Measurements from ENCODE around the gene OXSM. TPM values are rescaled to one million over a fixed set of nuclear protein-coding genes. Genes with fewer than 3 reads are reported as not detected.

The OXSM gene
- total RNA-seq, 4 donors from 2014 or later: 5.8 to 9.7 (median 7.3) TPM

DNA sequence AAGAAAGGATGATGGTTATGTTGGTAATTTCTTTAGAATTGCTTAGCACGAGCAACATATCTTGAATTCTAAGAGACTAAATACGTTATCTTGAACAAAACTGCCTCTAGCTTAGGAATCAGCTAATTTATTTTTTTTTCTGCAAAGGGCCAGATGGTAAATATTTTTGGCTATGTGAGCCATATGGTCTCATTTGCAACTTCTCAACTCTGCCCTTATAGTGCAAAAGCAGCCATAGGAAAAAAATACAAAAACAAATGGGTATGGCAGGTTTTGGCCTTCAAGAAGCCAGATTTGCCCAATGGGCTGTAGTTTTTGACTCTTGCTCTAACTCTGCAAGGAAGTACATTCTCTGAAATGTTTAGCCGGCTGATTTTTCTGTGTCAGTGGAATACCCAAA lies 11.9 kb downstream of the OXSM start:
- no peak for DNase-seq (ENCODE audit: low spot score in 2 of 2)
- Histone ChIP-seq H3K4me3 (no peak overlapping the region), H3K4me1 (no peaks in the 10 kb centered on the region), H3K9me3 (no peaks in the 10 kb centered on the region), H3K27ac (no peak overlapping the region), H3K27me3 (no peaks in the 10 kb centered on the region), H3K36me3 (no peaks in the 10 kb centered on the region)
- WGBS: 83% methylated on average over 3 of the region's 3 CpGs
- no peak for TF ChIP-seq CTCF (IDR thresholded peaks at IDR 0.05)
- no peak for TF ChIP-seq POLR2A (IDR thresholded peaks at IDR 0.05)
- TF ChIP-seq POLR2AphosphoS5 (IDR thresholded peaks at IDR 0.05): no peak
- TF ChIP-seq EP300 (IDR thresholded peaks at IDR 0.05): no peak

GRCh38 chr3:25803833-25804232 lies 13.9 kb downstream of the OXSM start:
- no peak for TF ChIP-seq CTCF (IDR thresholded peaks at IDR 0.05)
- Histone ChIP-seq H3K4me1 (no peaks in the 10 kb centered on the region), H3K27ac (no peak overlapping the region), H3K4me3 (no peak overlapping the region), H3K9me3 (no peaks in the 10 kb centered on the region), H3K27me3 (no peaks in the 10 kb centered on the region), H3K36me3 (no peaks in the 10 kb centered on the region)
- WGBS: 79% methylated on average over 2 of the region's 2 CpGs
- DNase-seq (ENCODE audit: low spot score in 2 of 2): no peak

DNA sequence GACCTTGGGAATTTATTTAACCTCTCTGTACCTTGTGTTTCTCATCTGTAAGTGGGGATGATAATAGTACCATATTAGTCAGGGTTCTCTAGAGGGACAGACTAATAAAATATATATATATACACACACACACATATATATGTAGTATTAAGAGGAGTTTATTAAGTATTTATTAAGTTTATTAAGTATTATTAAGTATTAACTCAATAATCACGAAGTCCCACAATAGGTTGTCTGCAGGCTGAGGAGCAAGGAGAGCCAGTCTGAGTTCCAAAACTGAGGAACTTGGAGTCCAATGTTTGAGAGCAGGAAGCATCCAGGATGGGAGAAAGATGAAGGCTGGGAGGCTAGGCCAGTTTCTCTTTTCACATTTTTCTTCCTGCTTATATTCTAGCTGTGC lies 14.8 kb downstream of the OXSM start:
- no peak for DNase-seq (ENCODE audit: low spot score in 2 of 2)
- H3K27ac ChIP-seq: no peak overlapping the region
- WGBS: 97% methylated on average over 1 of the region's 1 CpG
- TF ChIP-seq POLR2AphosphoS5 (IDR thresholded peaks at IDR 0.05) (no peak), POLR2A (IDR thresholded peaks at IDR 0.05) (no peak), CTCF (IDR thresholded peaks at IDR 0.05) (no peak), EP300 (IDR thresholded peaks at IDR 0.05) (no peak)
- H3K36me3 ChIP-seq: no peaks in the 10 kb centered on the region
- no peaks in the 10 kb centered on the region for H3K4me1 ChIP-seq
- H3K9me3 ChIP-seq: no peaks in the 10 kb centered on the region
- no peak overlapping the region for H3K4me3 ChIP-seq
- H3K27me3 ChIP-seq: no peaks in the 10 kb centered on the region

DNA sequence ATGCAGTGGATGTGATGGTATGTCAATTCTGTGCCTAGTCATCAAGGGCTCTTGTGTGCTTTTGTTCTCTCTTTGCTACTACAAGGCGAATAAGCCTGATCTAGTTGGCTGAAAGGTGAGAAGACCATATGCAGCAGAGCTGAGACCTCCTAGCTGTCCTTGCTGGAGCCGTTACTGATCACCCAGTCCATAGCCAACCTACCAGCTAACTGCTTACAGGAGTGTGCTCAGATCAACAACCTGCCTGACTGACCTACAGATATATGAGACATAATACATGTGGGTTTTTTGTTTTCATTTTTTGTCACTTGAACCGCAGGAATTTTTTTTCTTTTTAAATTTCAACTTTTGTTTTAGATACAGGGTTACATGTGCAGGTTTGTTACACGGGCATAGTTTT lies 22.8 kb downstream of the OXSM start:
- no peak for DNase-seq (ENCODE audit: low spot score in 2 of 2)
- 94% methylated on average over 4 of the region's 4 CpGs for WGBS
- H3K36me3 ChIP-seq: no peaks in the 10 kb centered on the region
- no peaks in the 10 kb centered on the region for H3K27me3 ChIP-seq
- no peak overlapping the region for H3K27ac ChIP-seq
- TF ChIP-seq POLR2AphosphoS5 (IDR thresholded peaks at IDR 0.05) (no peak), CTCF (IDR thresholded peaks at IDR 0.05) (no peak), POLR2A (IDR thresholded peaks at IDR 0.05) (no peak), EP300 (IDR thresholded peaks at IDR 0.05) (no peak)
- no peaks in the 10 kb centered on the region for H3K4me1 ChIP-seq
- no peaks in the 10 kb centered on the region for H3K9me3 ChIP-seq
- no peak overlapping the region for H3K4me3 ChIP-seq

GRCh38 chr3:25817107-25817506 lies 27.2 kb downstream of the OXSM start:
- H3K4me1 ChIP-seq: no peaks in the 10 kb centered on the region
- H3K27ac ChIP-seq: no peak overlapping the region
- 48% methylated on average over 1 of the region's 1 CpG for WGBS
- H3K9me3 ChIP-seq: no peaks in the 10 kb centered on the region
- TF ChIP-seq POLR2A (IDR thresholded peaks at IDR 0.05): no peak
- TF ChIP-seq EP300 (IDR thresholded peaks at IDR 0.05): no peak
- no peak for TF ChIP-seq POLR2AphosphoS5 (IDR thresholded peaks at IDR 0.05)
- TF ChIP-seq CTCF (IDR thresholded peaks at IDR 0.05): no peak
- no peak for DNase-seq (ENCODE audit: low spot score in 2 of 2)
- H3K4me3 ChIP-seq: no peak overlapping the region
- no peaks in the 10 kb centered on the region for H3K36me3 ChIP-seq
- no peaks in the 10 kb centered on the region for H3K27me3 ChIP-seq

Data from suprapubic skin (tissue), 4 donors.